ENCODE data around the gene MBTPS1.

MBTPS1 gene

GRCh38 chr16:84086341-84086740, 30.4 kb downstream of the MBTPS1 start:
- Histone ChIP-seq H3K9me3 (ENCODE audit: control insufficient read depth, low read length) (no peaks in the 10 kb centered on the region), H3K36me3 (ENCODE audit: control insufficient read depth, insufficient read depth, low read length) (peaks cover 87% of the 10 kb centered on the region)
- 84 to 91% methylated on average over 9 to 11 of the region's 11 CpGs for WGBS, 2 experiments (ENCODE audit: insufficient coverage in 2 of 2)

GRCh38 chr16:84085773-84086172, 31.0 kb downstream of the MBTPS1 start:
- WGBS, 2 experiments (ENCODE audit: insufficient coverage in 2 of 2): 87 to 88% methylated on average over 4 to 6 of the region's 6 CpGs
- no peak overlapping the region for H3K27ac ChIP-seq (ENCODE audit: low read depth, low read length, severe bottlenecking)
- H3K9me3 ChIP-seq (ENCODE audit: control insufficient read depth, low read length): no peaks in the 10 kb centered on the region
- H3K36me3 ChIP-seq (ENCODE audit: control insufficient read depth, insufficient read depth, low read length): peaks cover 87% of the 10 kb centered on the region
- no peaks in the 10 kb centered on the region for H3K4me1 ChIP-seq (ENCODE audit: control insufficient read depth, insufficient read depth, low read length, poor library complexity, severe bottlenecking)
- H3K4me3 ChIP-seq (ENCODE audit: extremely low read depth, insufficient read depth, low read length, poor library complexity, severe bottlenecking): no peak overlapping the region

More at GRCh38 chr16:84086341-84086740, 30.4 kb downstream of the MBTPS1 start:
- no peak overlapping the region for H3K4me3 ChIP-seq (ENCODE audit: extremely low read depth, insufficient read depth, low read length, poor library complexity, severe bottlenecking)
- no peaks in the 10 kb centered on the region for H3K4me1 ChIP-seq (ENCODE audit: control insufficient read depth, insufficient read depth, low read length, poor library complexity, severe bottlenecking)
- no peak overlapping the region for H3K27ac ChIP-seq (ENCODE audit: low read depth, low read length, severe bottlenecking)

- Histone ChIP-seq H3K9me3 (ENCODE audit: control insufficient read depth, low read length) (no peaks in the 10 kb centered on the region), H3K27ac (ENCODE audit: low read depth, low read length, severe bottlenecking) (no peak overlapping the region), H3K36me3 (ENCODE audit: control insufficient read depth, insufficient read depth, low read length) (peaks cover 87% of the 10 kb centered on the region), H3K4me1 (ENCODE audit: control insufficient read depth, insufficient read depth, low read length, poor library complexity, severe bottlenecking) (no peaks in the 10 kb centered on the region), H3K4me3 (ENCODE audit: extremely low read depth, insufficient read depth, low read length, poor library complexity, severe bottlenecking) (no peak overlapping the region)
- WGBS, 2 experiments (ENCODE audit: insufficient coverage in 2 of 2): 100% methylated on average over 5 of the region's 8 CpGs; no CpG with 5 or more reads in 1 of the 2 experiments
Observed at GRCh38 chr16:84085271-84085667, 31.5 kb downstream of the MBTPS1 start.

DNA sequence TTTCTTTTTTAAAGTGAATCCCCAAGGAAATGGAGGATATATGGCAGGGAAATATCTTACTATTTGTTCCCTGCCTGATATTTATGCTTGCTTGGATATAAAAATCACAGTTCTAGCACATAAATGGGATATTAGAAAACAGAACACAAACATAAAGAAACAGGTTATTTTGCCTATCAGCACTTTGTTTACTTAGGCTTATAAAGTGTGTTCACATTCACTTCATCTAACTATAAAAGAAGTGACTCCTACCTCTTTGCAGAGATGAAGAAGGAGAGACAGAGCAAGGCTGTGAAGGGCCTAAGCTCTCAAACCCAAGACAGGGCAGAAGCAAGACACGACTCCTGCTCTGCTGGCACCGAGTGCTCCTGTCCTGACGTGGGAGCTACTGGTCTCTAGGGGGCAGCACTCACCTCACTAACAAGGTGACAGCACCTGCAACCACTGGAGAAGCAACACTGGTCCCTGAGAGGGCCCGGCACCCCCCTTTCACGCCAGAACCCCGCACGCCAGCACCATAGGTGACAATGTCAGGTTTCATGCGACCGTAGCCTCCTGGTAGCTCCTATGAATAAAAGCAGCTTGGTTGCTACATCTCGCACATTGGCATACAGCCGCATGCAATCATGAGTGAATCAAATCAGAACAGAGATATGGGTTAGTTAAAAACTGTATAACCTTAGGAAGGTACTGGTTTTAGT, 32.0 kb downstream of the MBTPS1 start:
- WGBS, 2 experiments (ENCODE audit: insufficient coverage in 2 of 2): 68 to 69% methylated on average over 11 of the region's 11 CpGs
- peaks cover 85% of the 10 kb centered on the region for H3K36me3 ChIP-seq (ENCODE audit: control insufficient read depth, insufficient read depth, low read length)
- H3K4me3 ChIP-seq (ENCODE audit: extremely low read depth, insufficient read depth, low read length, poor library complexity, severe bottlenecking): no peak overlapping the region
- H3K27ac ChIP-seq (ENCODE audit: low read depth, low read length, severe bottlenecking): no peak overlapping the region
- H3K9me3 ChIP-seq (ENCODE audit: control insufficient read depth, low read length): no peaks in the 10 kb centered on the region
- H3K4me1 ChIP-seq (ENCODE audit: control insufficient read depth, insufficient read depth, low read length, poor library complexity, severe bottlenecking): no peaks in the 10 kb centered on the region

DNA sequence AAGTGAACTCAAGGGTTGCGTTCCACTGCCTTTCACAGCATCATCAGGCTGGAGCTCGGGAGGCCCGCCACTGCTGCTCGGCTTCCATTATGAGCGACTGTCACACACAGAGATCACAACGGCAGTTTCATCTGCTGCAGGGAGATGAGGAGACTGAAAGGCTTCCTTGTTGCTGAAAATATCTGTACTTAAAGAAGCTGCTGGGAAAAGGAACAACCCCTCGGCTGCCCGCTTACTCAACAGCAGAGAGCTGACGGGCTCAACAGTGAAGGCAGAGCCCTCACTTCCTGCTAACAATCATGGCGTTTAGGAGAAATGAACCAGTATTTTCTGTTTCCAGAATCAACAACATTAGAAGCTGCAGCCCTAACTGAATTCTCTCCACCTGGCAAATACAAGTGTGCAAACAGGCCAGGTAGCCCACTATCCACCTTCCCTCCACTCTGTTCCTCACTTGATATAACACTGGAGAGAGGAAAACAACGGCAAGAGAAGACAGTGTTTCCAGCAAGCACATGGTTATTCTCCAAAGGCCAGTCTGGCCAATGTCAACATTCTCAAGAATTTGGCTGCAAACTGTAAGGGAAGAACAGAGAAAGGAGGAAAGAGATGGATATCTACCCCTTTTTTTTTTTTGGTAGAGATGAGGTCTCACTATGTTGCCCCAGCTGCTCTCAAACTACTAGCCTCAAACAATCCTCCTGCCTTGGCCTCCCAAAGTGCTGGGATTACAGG, 33.7 kb downstream of the MBTPS1 start:
- H3K9me3 ChIP-seq (ENCODE audit: control insufficient read depth, low read length): no peaks in the 10 kb centered on the region
- WGBS, 2 experiments (ENCODE audit: insufficient coverage in 2 of 2): 97% methylated on average over 9 of the region's 11 CpGs
- no peaks in the 10 kb centered on the region for H3K4me1 ChIP-seq (ENCODE audit: control insufficient read depth, insufficient read depth, low read length, poor library complexity, severe bottlenecking)
- H3K4me3 ChIP-seq (ENCODE audit: extremely low read depth, insufficient read depth, low read length, poor library complexity, severe bottlenecking): no peak overlapping the region
- H3K27ac ChIP-seq (ENCODE audit: low read depth, low read length, severe bottlenecking): no peak overlapping the region
- peaks cover 88% of the 10 kb centered on the region for H3K36me3 ChIP-seq (ENCODE audit: control insufficient read depth, insufficient read depth, low read length)

GRCh38 chr16:84082110-84082509, 34.6 kb downstream of the MBTPS1 start:
- Histone ChIP-seq H3K36me3 (ENCODE audit: control insufficient read depth, insufficient read depth, low read length) (peaks cover 88% of the 10 kb centered on the region), H3K4me1 (ENCODE audit: control insufficient read depth, insufficient read depth, low read length, poor library complexity, severe bottlenecking) (no peaks in the 10 kb centered on the region), H3K9me3 (ENCODE audit: control insufficient read depth, low read length) (no peaks in the 10 kb centered on the region), H3K27ac (ENCODE audit: low read depth, low read length, severe bottlenecking) (no peak overlapping the region), H3K4me3 (ENCODE audit: extremely low read depth, insufficient read depth, low read length, poor library complexity, severe bottlenecking) (no peak overlapping the region)
- WGBS, 2 experiments (ENCODE audit: insufficient coverage in 2 of 2): 81 to 92% methylated on average over 3 to 5 of the region's 6 CpGs

DNA sequence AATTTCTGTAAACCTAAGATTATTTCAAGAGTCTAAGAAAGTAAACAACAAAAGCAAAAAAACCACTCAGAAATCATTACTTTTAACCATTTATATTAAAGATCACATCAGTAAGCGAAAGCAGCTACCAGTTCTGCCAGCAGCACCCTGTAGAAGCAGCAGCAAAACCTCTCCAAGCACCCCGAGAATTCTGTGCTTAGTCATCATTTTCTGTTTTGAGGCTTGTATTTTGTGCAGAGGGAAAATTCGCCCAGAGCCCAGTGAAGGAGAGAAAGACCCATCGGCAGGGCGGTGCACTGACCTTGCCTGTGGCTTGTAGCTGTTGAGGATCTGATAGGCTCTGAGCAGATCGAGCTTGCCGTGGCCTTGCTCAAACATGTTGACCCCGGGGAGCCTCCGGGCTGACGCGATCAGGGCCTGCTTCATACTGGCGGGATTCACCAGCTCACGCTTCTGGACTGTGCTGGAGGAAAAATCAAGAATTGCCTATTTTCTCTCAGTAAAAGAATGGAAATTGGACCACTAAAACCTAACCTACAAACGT, 35.2 kb downstream of the MBTPS1 start:
- WGBS, 2 experiments (ENCODE audit: insufficient coverage in 2 of 2): 94 to 96% methylated on average over 9 to 11 of the region's 14 CpGs
- Histone ChIP-seq H3K36me3 (ENCODE audit: control insufficient read depth, insufficient read depth, low read length) (peaks cover 86% of the 10 kb centered on the region), H3K9me3 (ENCODE audit: control insufficient read depth, low read length) (no peaks in the 10 kb centered on the region), H3K4me3 (ENCODE audit: extremely low read depth, insufficient read depth, low read length, poor library complexity, severe bottlenecking) (no peak overlapping the region), H3K27ac (ENCODE audit: low read depth, low read length, severe bottlenecking) (no peak overlapping the region), H3K4me1 (ENCODE audit: control insufficient read depth, insufficient read depth, low read length, poor library complexity, severe bottlenecking) (no peaks in the 10 kb centered on the region)

GRCh38 chr16:84080813-84081212, 35.9 kb downstream of the MBTPS1 start:
- Histone ChIP-seq H3K4me1 (ENCODE audit: control insufficient read depth, insufficient read depth, low read length, poor library complexity, severe bottlenecking) (no peaks in the 10 kb centered on the region), H3K36me3 (ENCODE audit: control insufficient read depth, insufficient read depth, low read length) (peaks cover 80% of the 10 kb centered on the region), H3K4me3 (ENCODE audit: extremely low read depth, insufficient read depth, low read length, poor library complexity, severe bottlenecking) (no peak overlapping the region), H3K27ac (ENCODE audit: low read depth, low read length, severe bottlenecking) (no peak overlapping the region), H3K9me3 (ENCODE audit: control insufficient read depth, low read length) (no peaks in the 10 kb centered on the region)
- WGBS, 2 experiments (ENCODE audit: insufficient coverage in 2 of 2): 97 to 98% methylated on average over 4 to 6 of the region's 6 CpGs

GRCh38 chr16:84080378-84080777, 36.4 kb downstream of the MBTPS1 start:
- no peaks in the 10 kb centered on the region for H3K4me1 ChIP-seq (ENCODE audit: control insufficient read depth, insufficient read depth, low read length, poor library complexity, severe bottlenecking)
- WGBS, 2 experiments (ENCODE audit: insufficient coverage in 2 of 2): 95% methylated on average over 6 to 8 of the region's 8 CpGs
- no peak overlapping the region for H3K27ac ChIP-seq (ENCODE audit: low read depth, low read length, severe bottlenecking)
- no peak overlapping the region for H3K4me3 ChIP-seq (ENCODE audit: extremely low read depth, insufficient read depth, low read length, poor library complexity, severe bottlenecking)
- H3K9me3 ChIP-seq (ENCODE audit: control insufficient read depth, low read length): no peaks in the 10 kb centered on the region
- H3K36me3 ChIP-seq (ENCODE audit: control insufficient read depth, insufficient read depth, low read length): peaks cover 81% of the 10 kb centered on the region

DNA sequence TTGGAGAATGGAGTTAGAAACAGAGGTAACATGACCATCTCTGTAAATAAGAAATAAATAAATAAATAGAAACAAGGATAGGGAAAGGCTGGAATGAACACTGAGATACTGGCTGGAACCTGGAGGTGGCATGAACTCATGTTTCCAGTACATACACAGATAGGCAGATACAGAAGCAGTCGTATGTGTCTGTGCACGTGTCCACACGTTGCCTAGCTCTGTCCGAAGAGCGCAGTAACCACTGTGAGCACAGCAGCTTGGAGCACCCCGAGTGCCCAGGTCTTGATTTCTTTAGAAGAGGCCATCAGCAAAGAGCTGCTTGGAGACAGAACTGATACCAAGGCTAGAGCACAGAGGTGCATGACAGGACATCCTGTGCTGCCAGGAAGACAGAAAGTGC, 37.1 kb downstream of the MBTPS1 start:
- H3K4me1 ChIP-seq (ENCODE audit: control insufficient read depth, insufficient read depth, low read length, poor library complexity, severe bottlenecking): no peaks in the 10 kb centered on the region
- H3K9me3 ChIP-seq (ENCODE audit: control insufficient read depth, low read length): no peaks in the 10 kb centered on the region
- peaks cover 84% of the 10 kb centered on the region for H3K36me3 ChIP-seq (ENCODE audit: control insufficient read depth, insufficient read depth, low read length)
- H3K4me3 ChIP-seq (ENCODE audit: extremely low read depth, insufficient read depth, low read length, poor library complexity, severe bottlenecking): no peak overlapping the region
- H3K27ac ChIP-seq (ENCODE audit: low read depth, low read length, severe bottlenecking): no peak overlapping the region
- WGBS, 2 experiments (ENCODE audit: insufficient coverage in 2 of 2): 90 to 97% methylated on average over 6 of the region's 6 CpGs

DNA sequence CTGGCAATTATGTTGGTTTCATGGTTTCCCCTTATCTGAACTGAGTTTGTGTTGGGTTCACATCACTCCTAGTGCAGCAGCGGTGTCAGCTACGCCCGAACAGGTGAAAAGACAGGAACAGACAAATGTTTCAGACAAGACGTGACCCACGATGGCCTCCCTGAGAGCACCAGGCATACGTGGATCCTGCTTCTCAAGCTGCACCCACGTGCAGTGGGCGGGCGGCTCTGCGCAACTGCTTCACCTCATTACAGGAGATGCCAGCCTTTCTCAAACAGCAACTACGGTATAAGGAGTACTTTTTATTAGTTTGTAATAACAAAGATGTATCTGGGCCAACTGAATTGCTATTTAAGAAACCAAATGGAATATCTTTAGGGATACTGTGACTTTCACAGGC, 41.4 kb downstream of the MBTPS1 start:
- H3K9me3 ChIP-seq (ENCODE audit: control insufficient read depth, low read length): no peaks in the 10 kb centered on the region
- no peaks in the 10 kb centered on the region for H3K4me1 ChIP-seq (ENCODE audit: control insufficient read depth, insufficient read depth, low read length, poor library complexity, severe bottlenecking)
- H3K4me3 ChIP-seq (ENCODE audit: extremely low read depth, insufficient read depth, low read length, poor library complexity, severe bottlenecking): no peak overlapping the region
- 89 to 99% methylated on average over 6 to 7 of the region's 11 CpGs for WGBS, 2 experiments (ENCODE audit: insufficient coverage in 2 of 2)
- H3K27ac ChIP-seq (ENCODE audit: low read depth, low read length, severe bottlenecking): no peak overlapping the region
- H3K36me3 ChIP-seq (ENCODE audit: control insufficient read depth, insufficient read depth, low read length): peaks cover 79% of the 10 kb centered on the region
